Measurements from ENCODE around the gene RNF103.

- TF ChIP-seq CTCF (IDR thresholded peaks at IDR 0.05) (no peak), POLR2A (IDR thresholded peaks at IDR 0.05) (no peak), EP300 (IDR thresholded peaks at IDR 0.05) (no peak)
These were observed 26.5 kb upstream of the RNF103 start for GRCh38 chr2:86650188-86650587.

Data from ovary (tissue), 3 donors.